Lung (tissue), 16 donors: Measurements from ENCODE around the gene PHYH. TPM values are rescaled to one million over a fixed set of nuclear protein-coding genes. Genes with fewer than 3 reads are reported as not detected.

ENCODE experiments used
- ATAC-seq: fragments of 200-7000 bp; cut with Tn5 transposase; one replicate; pipeline ENCODE4 v1.9.1; 2020; ENCODE audit warnings: moderate number of reproducible peaks; ENCODE audit not compliant: insufficient read depth, low FRiP score
- DNase-seq, 3 donors: peaks; one replicate each; pipeline ENCODE4 v3.0.0-alpha.2; 2013 to 2017
- H3K27ac ChIP-seq, 2 donors: one replicate each; pipeline ENCODE4 v1.5.1; 2013; ENCODE audit warnings: mild to moderate bottlenecking in 2 of 2, moderate library complexity in 2 of 2, control low read depth in 1 of 2, inconsistent platforms in 1 of 2, low read depth in 1 of 2, low read length in 1 of 2
- H3K27me3 ChIP-seq, 3 donors: one replicate each; pipeline ENCODE4 v1.5.1; 2013; ENCODE audit warnings: low read length in 2 of 3; ENCODE audit not compliant: control insufficient read depth in 3 of 3, insufficient read depth in 3 of 3
- H3K36me3 ChIP-seq, 4 donors: one replicate each; pipeline ENCODE4 v1.5.1; 2013; ENCODE audit warnings: low read length in 4 of 4, mild to moderate bottlenecking in 1 of 4, moderate library complexity in 1 of 4; ENCODE audit not compliant: control insufficient read depth in 4 of 4, insufficient read depth in 4 of 4
- H3K4me1 ChIP-seq, 5 donors: one replicate each; pipeline ENCODE4 v1.5.1; 2013; ENCODE audit warnings: low read length in 5 of 5, mild to moderate bottlenecking in 2 of 5, moderate library complexity in 1 of 5; ENCODE audit not compliant: control insufficient read depth in 5 of 5, insufficient read depth in 5 of 5
- H3K4me3 ChIP-seq: one replicate; pipeline ENCODE4 v1.5.1; 2013; ENCODE audit warnings: mild to moderate bottlenecking, control low read depth, moderate library complexity
- H3K9ac ChIP-seq, 2 donors: one replicate each; pipeline ENCODE4 v1.5.1; 2013; ENCODE audit warnings: low read length in 2 of 2, control low read depth in 1 of 2; ENCODE audit not compliant: insufficient read depth in 1 of 2
- H3K9me3 ChIP-seq, 4 donors: one replicate each; pipeline ENCODE4 v1.5.1; 2013; ENCODE audit warnings: low read length in 3 of 4, mild to moderate bottlenecking in 1 of 4, moderate library complexity in 1 of 4; ENCODE audit not compliant: control insufficient read depth in 4 of 4, insufficient read depth in 3 of 4
- CTCF ChIP-seq: IDR thresholded peaks from 2 replicates; pipeline ENCODE4 v1.5.1; 2012; ENCODE audit warnings: mild to moderate bottlenecking; ENCODE audit errors: control extremely low read depth, extremely low read depth
- WGBS, 2 donors: extraction: QIAGEN DNeasy Blood & Tissue Kit; methylation state at CpG; one replicate each; pipeline ENCODE4 v1.1.7; 2013; 5-methylcytosine and 5-hydroxymethylcytosine counted together
- long read RNA-seq, 5 donors: transcript quantifications; one replicate each; lab custom pipeline, GENCODE V29; 2026
- polyA plus RNA-seq, 2 donors: library from polyadenylated mRNA; stranded (reverse); fragments of 200-250 nt; gene quantifications; one replicate each; pipeline ENCODE4 v1.2.1, GENCODE V29; 2013
- total RNA-seq, 2 donors: library from RNA; depleted of rRNA in 1 of 2; stranded (reverse); fragments of >200 nt in 1 of 2; gene quantifications; one replicate each; pipeline ENCODE4 v1.2.1, GENCODE V29; 2014 to 2021
- donor health status: control.
- donor health status: control.
- donor health status: Bipolar disorder and iron deficiency.
- donor health status: healthy.
- donor health status: DM: yes; HTN: yes; CAD: no.

Gene PHYH
- total RNA-seq (10 to 100 TPM; 17.4 to 28.9 TPM), polyA plus RNA-seq (10 to 100 TPM; 14.8 to 28.1 TPM)
- long read RNA-seq, donor 1, transcript PHYH-201 (9 exons, 1,577 nt) = major isoform, 14 of 14 reads
- long read RNA-seq, donor 1, partial matches to known transcripts = 0 of 14 reads
- long read RNA-seq, donor 1, other reads (novel, unspliced or antisense) = 0 of 14 reads
- long read RNA-seq, donor 2, transcript PHYH-201 (9 exons, 1,577 nt) = major isoform, 8 of 14 reads
- long read RNA-seq, donor 2, partial matches to known transcripts = 5 of 14 reads
- long read RNA-seq, donor 2, other reads (novel, unspliced or antisense) = 0 of 14 reads
- long read RNA-seq, donor 3, transcript PHYH-201 (9 exons, 1,577 nt) = major isoform, 8 of 8 reads
- long read RNA-seq, donor 3, partial matches to known transcripts = 0 of 8 reads
- long read RNA-seq, donor 3, other reads (novel, unspliced or antisense) = 0 of 8 reads
- long read RNA-seq, donor 4, transcript PHYH-201 (9 exons, 1,577 nt) = major isoform, 7 of 7 reads
- long read RNA-seq, donor 4, partial matches to known transcripts = 0 of 7 reads
- long read RNA-seq, donor 4, other reads (novel, unspliced or antisense) = 0 of 7 reads
- long read RNA-seq, donor 5, transcript PHYH-201 (9 exons, 1,577 nt) = major isoform, 18 of 19 reads
- long read RNA-seq, donor 5, partial matches to known transcripts = 0 of 19 reads
- long read RNA-seq, donor 5, other reads (novel, unspliced or antisense) = 0 of 19 reads

DNA sequence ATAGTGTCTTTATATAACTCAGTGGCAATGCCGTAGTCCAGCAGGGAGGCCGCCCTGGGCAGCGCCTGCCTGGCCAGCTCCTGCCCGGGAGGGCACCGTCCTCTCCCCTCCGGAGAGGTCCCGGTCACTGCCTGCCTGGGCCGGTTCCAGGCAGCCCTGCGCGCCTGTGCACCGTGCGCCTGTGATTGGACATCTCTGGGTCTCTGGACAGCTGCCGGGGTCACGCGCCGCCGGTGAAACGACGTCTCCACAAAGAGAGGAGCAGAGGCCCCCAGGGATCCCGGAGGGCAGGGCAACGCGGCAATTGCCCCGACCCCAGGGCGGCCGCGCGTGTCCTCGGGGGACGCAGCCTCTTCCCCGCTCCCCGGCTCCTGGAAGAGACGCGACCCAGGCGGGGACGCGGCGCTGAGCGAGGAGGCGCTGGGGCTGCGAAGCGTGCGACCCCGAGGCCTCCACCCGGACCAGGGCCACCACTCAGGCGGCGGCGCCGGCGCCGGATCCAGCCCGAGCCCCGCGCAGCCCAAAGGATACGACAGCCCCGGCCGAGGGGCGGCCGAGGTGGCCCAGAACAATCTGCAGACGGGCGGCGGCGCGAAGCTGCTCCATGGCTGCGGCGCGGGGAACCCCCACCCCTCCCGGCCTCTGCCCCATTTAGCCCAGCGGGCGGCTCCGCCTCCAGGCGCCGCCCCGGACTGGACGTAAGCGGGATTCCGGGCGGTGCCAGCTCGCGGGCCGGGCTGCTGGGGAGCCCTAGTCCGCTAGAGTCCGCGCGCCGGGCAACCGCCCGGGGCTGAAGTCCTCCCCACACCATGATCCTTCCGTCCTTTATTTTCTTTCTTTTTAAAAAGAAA, at the start of gene PHYH:
Gene PHYH (minus strand): TSS at position 628 of the 851 bp plus-strand sequence. CDS start 22 bp downstream, at position 606.
- H3K27ac ChIP-seq = peak within 1 kb of the TSS; percentile 95 to 97
- no peak for TF ChIP-seq CTCF
- H3K4me3 ChIP-seq = peak within 1 kb of the TSS; percentile 53
- no peaks in the 10 kb centered on the region for H3K27me3 ChIP-seq
- DNase-seq = peak; percentile 89 to 94 (median 92)
- peaks cover 0 to 13% (median 3%) of the 10 kb centered on the region in 5 donors for H3K4me1 ChIP-seq
- WGBS, 2 donors = 1% methylated on average over 64 to 88 of the region's 88 CpGs
- H3K9ac ChIP-seq = peak within 1 kb of the TSS; percentile 57 to 86
- no peaks in the 10 kb centered on the region for H3K9me3 ChIP-seq
- ATAC-seq = peak; percentile 87
- H3K36me3 ChIP-seq = peaks cover 0 to 5% (median 3%) of the 10 kb centered on the region in 4 donors

- TF ChIP-seq CTCF = no peak
- Histone ChIP-seq H3K4me1 (peaks cover 0 to 36% (median 4%) of the 10 kb centered on the region in 5 donors), H3K9ac (peak within 1 kb of the TSS; percentile 44 to 80), H3K27ac (peak within 1 kb of the TSS; percentile 93 to 99), H3K4me3 (peak within 1 kb of the TSS; percentile 82), H3K36me3 (peaks cover 0 to 2% (median 0%) of the 10 kb centered on the region in 4 donors), H3K9me3 (no peaks in the 10 kb centered on the region), H3K27me3 (peaks cover 0 to 24% (median 22%) of the 10 kb centered on the region in 3 donors)
- DNase-seq (peak; percentile 86 to 92 (median 88)), ATAC-seq (peak; percentile 64)
- WGBS, 2 donors = 0% methylated on average over 63 to 65 of the region's 65 CpGs
These were observed 48.6 kb upstream of the PHYH start, which contains the start of gene SEPHS1 for GRCh38 chr10:13348216-13349017. Gene SEPHS1 (minus strand): TSS chr10:13348293. CDS start chr10:13344950, 3,343 bp downstream.

- Histone ChIP-seq H3K27me3 (peaks cover 0 to 16% (median 16%) of the 10 kb centered on the region in 3 donors), H3K4me3 (peak overlapping the region; percentile 82), H3K4me1 (peaks cover 0 to 36% (median 4%) of the 10 kb centered on the region in 5 donors), H3K9ac (no peak overlapping the region), H3K27ac (peak overlapping the region; percentile 93 to 99), H3K9me3 (no peaks in the 10 kb centered on the region), H3K36me3 (peaks cover 0 to 2% (median 0%) of the 10 kb centered on the region in 4 donors)
- ATAC-seq (peak; percentile 79), DNase-seq (peak; percentile 85 to 91 (median 85))
- TF ChIP-seq CTCF = no peak
- WGBS, 2 donors = 0% methylated on average over 43 to 109 of the region's 109 CpGs
These were observed 47.8 kb upstream of the PHYH start for GRCh38 chr10:13347500-13348156.
